HepG2 (cell line): ENCODE measurements around the gene BICRA.

ENCODE experiments used
- CBX2 ChIP-seq, 2 experiments: fragments of 200-600 bp in 1 of 2; sonication (generic); formaldehyde crosslinking in 1 of 2; IDR thresholded peaks; 2 replicates each; pipeline versions ENCODE4 v1.7.0 to v1.8.1; 2018 to 2022; ENCODE audit warnings: low read depth in 2 of 2, low read length in 1 of 2, mild to moderate bottlenecking in 1 of 2, missing genetic modification reagents in 1 of 2
- CTCF ChIP-seq: sonication (generic); formaldehyde crosslinking; IDR thresholded peaks from 2 replicates; pipeline ENCODE4 v1.5.0; 2020; ENCODE audit warnings: mild to moderate bottlenecking, missing genetic modification reagents, moderate library complexity
- FOXM1 ChIP-seq: sonication (generic); formaldehyde crosslinking; IDR thresholded peaks from 2 replicates; pipeline ENCODE4 v1.5.0; 2020; ENCODE audit warnings: missing genetic modification reagents
- POLR2AphosphoS5 ChIP-seq: IDR thresholded peaks from 2 replicates; pipeline ENCODE4 v1.6.1; 2012; ENCODE audit warnings: low read depth, low read length

- TF ChIP-seq POLR2AphosphoS5 (no peak), FOXM1 (no peak), CTCF (CRISPR knock-in tag) (no peak), CBX2 (IDR thresholded peaks at IDR 0.05; ENCODE audit: low read depth, low read length) (no peak), CBX2 (CRISPR knock-in tag; IDR thresholded peaks at IDR 0.05; ENCODE audit: low read depth) (no peak)
Observed at GRCh38 chr19:47633996-47634395, 25.1 kb downstream of the BICRA start.
